Activated CD8-positive, alpha-beta T cell treated with anti-CD3 and anti-CD28 coated beads, Interleukin-2, amount 10 ng/mL, durations not matched to agents 7 days and 5 days (primary cell): Measurements from ENCODE around the gene AFF3. TPM values are rescaled to one million over a fixed set of nuclear protein-coding genes. Genes with fewer than 3 reads are reported as not detected.

ENCODE experiments used
- ATAC-seq: fragments of 150-1000 bp; cut with Tn5 transposase; one replicate; pipeline ENCODE4 v1.10.0; 2021; ENCODE audit warnings: moderate library complexity
- CTCF ChIA-PET: fragments of 350-600 bp; sonication (Branson Sonifier 250); formaldehyde crosslinking; loops from one replicate; lab custom pipeline; 2021; ENCODE audit warnings: antibody characterized with exemption; lab: Charles Lee
- POLR2A ChIA-PET: fragments of 350-600 bp; sonication (Branson Sonifier 250); formaldehyde crosslinking; loops from one replicate; lab custom pipeline; 2021; ENCODE audit warnings: antibody characterized with exemption; lab: Charles Lee
- DNase-seq: peaks from one replicate; pipeline ENCODE4 v3.0.0-alpha.2; 2020
- H3K27ac Mint-ChIP-seq: one replicate; pipeline ENCODE4 v1.8.0; 2021; ENCODE audit warnings: mild to moderate bottlenecking, mixed read lengths
- H3K27me3 Mint-ChIP-seq: one replicate; pipeline ENCODE4 v1.8.0; 2021; ENCODE audit warnings: low read depth, mixed read lengths
- H3K36me3 Mint-ChIP-seq: one replicate; pipeline ENCODE4 v1.8.0; 2021; ENCODE audit warnings: low read depth, mixed read lengths
- H3K4me1 Mint-ChIP-seq: one replicate; pipeline ENCODE4 v1.8.0; 2021; ENCODE audit warnings: low read depth, mixed read lengths
- H3K4me3 Mint-ChIP-seq: one replicate; pipeline ENCODE4 v1.8.0; 2021; ENCODE audit warnings: mild to moderate bottlenecking, mixed read lengths
- H3K9me3 Mint-ChIP-seq: one replicate; pipeline ENCODE4 v1.8.0; 2022; ENCODE audit warnings: mixed read lengths; ENCODE audit not compliant: insufficient read depth
- total RNA-seq, 2 experiments: library from RNA; stranded (reverse); gene quantifications; one replicate each; pipeline ENCODE4 v1.2.3, GENCODE V29; 2021

The AFF3 gene
- total RNA-seq, 2 experiments from 2014 or later: 7.1 to 7.9 TPM

- Mint-ChIP-seq H3K4me3 (no peak overlapping the region), H3K27me3 (peaks cover 8% of the 10 kb centered on the region), H3K36me3 (no peaks in the 10 kb centered on the region), H3K9me3 (no peaks in the 10 kb centered on the region), H3K27ac (no peak overlapping the region), H3K4me1 (no peaks in the 10 kb centered on the region)
- DNase-seq (no peak), ATAC-seq (no peak)
- ChIA-PET POLR2A (no interaction called here), CTCF (no interaction called here)
Observed at GRCh38 chr2:100036793-100037192, 105.6 kb downstream of the AFF3 start.

- no peak for ATAC-seq
- ChIA-PET POLR2A (no interaction called here), CTCF (no interaction called here)
- Mint-ChIP-seq H3K4me1 (no peaks in the 10 kb centered on the region), H3K27ac (no peak overlapping the region), H3K9me3 (no peaks in the 10 kb centered on the region), H3K36me3 (no peaks in the 10 kb centered on the region), H3K4me3 (no peak overlapping the region), H3K27me3 (peaks cover 8% of the 10 kb centered on the region)
- no peak for DNase-seq
Observed at GRCh38 chr2:100036026-100036425, 106.4 kb downstream of the AFF3 start.

- Mint-ChIP-seq H3K27ac (no peak overlapping the region), H3K4me1 (no peaks in the 10 kb centered on the region), H3K9me3 (no peaks in the 10 kb centered on the region), H3K4me3 (no peak overlapping the region), H3K36me3 (no peaks in the 10 kb centered on the region), H3K27me3 (peaks cover 8% of the 10 kb centered on the region)
- DNase-seq (no peak), ATAC-seq (no peak)
- ChIA-PET POLR2A (no interaction called here), CTCF (no interaction called here)
Observed at GRCh38 chr2:100034431-100034830, 108.0 kb downstream of the AFF3 start.

- ATAC-seq (no peak), DNase-seq (no peak)
- H3K27me3 Mint-ChIP-seq: peaks cover 8% of the 10 kb centered on the region
- CTCF ChIA-PET: no interaction called here
- H3K4me3 Mint-ChIP-seq: no peak overlapping the region
- H3K4me1 Mint-ChIP-seq: no peaks in the 10 kb centered on the region
- H3K9me3 Mint-ChIP-seq: no peaks in the 10 kb centered on the region
- POLR2A ChIA-PET: no interaction called here
- H3K36me3 Mint-ChIP-seq: no peaks in the 10 kb centered on the region
- no peak overlapping the region for H3K27ac Mint-ChIP-seq
Observed at GRCh38 chr2:100033976-100034375, 108.4 kb downstream of the AFF3 start.

- H3K4me3 Mint-ChIP-seq: no peak overlapping the region
- H3K36me3 Mint-ChIP-seq: no peaks in the 10 kb centered on the region
- ATAC-seq: no peak
- ChIA-PET CTCF (no interaction called here), POLR2A (no interaction called here)
- H3K9me3 Mint-ChIP-seq: no peaks in the 10 kb centered on the region
- peaks cover 8% of the 10 kb centered on the region for H3K27me3 Mint-ChIP-seq
- no peak for DNase-seq
- H3K27ac Mint-ChIP-seq: no peak overlapping the region
- no peaks in the 10 kb centered on the region for H3K4me1 Mint-ChIP-seq
Observed at GRCh38 chr2:100031604-100032003, 110.8 kb downstream of the AFF3 start.

GRCh38 chr2:100029460-100029859 is 112.9 kb downstream of the AFF3 start:
- Mint-ChIP-seq H3K36me3 (no peaks in the 10 kb centered on the region), H3K4me1 (no peaks in the 10 kb centered on the region), H3K4me3 (no peak overlapping the region), H3K9me3 (no peaks in the 10 kb centered on the region), H3K27me3 (no peaks in the 10 kb centered on the region), H3K27ac (no peak overlapping the region)
- CTCF ChIA-PET: no interaction called here
- ATAC-seq: no peak
- POLR2A ChIA-PET: no interaction called here
- no peak for DNase-seq

- DNase-seq (no peak), ATAC-seq (no peak)
- CTCF ChIA-PET: no interaction called here
- Mint-ChIP-seq H3K4me1 (no peaks in the 10 kb centered on the region), H3K27ac (no peak overlapping the region), H3K36me3 (no peaks in the 10 kb centered on the region), H3K27me3 (no peaks in the 10 kb centered on the region), H3K9me3 (no peaks in the 10 kb centered on the region), H3K4me3 (no peak overlapping the region)
- POLR2A ChIA-PET: no interaction called here
Observed at GRCh38 chr2:100021791-100022340, 120.5 kb downstream of the AFF3 start.

GRCh38 chr2:100019499-100019898 is 122.9 kb downstream of the AFF3 start:
- Mint-ChIP-seq H3K27ac (no peak overlapping the region), H3K4me3 (no peak overlapping the region), H3K27me3 (no peaks in the 10 kb centered on the region), H3K9me3 (no peaks in the 10 kb centered on the region), H3K36me3 (no peaks in the 10 kb centered on the region), H3K4me1 (no peaks in the 10 kb centered on the region)
- ChIA-PET POLR2A (no interaction called here), CTCF (no interaction called here)
- DNase-seq (no peak), ATAC-seq (no peak)

- peaks cover 2% of the 10 kb centered on the region for H3K27me3 Mint-ChIP-seq
- no peak overlapping the region for H3K4me3 Mint-ChIP-seq
- DNase-seq: no peak
- POLR2A ChIA-PET: interaction anchor here (0.6 kb wide), 1 partner anchor 1065 kb away, joined by 4 read pairs; no protein-coding TSS in a partner anchor
- no peaks in the 10 kb centered on the region for H3K9me3 Mint-ChIP-seq
- CTCF ChIA-PET: no interaction called here
- no peak overlapping the region for H3K27ac Mint-ChIP-seq
- no peaks in the 10 kb centered on the region for H3K36me3 Mint-ChIP-seq
- no peak for ATAC-seq
- H3K4me1 Mint-ChIP-seq: no peaks in the 10 kb centered on the region
Observed at GRCh38 chr2:100018341-100019193, 123.8 kb downstream of the AFF3 start.

- Mint-ChIP-seq H3K27me3 (peaks cover 2% of the 10 kb centered on the region), H3K4me1 (no peaks in the 10 kb centered on the region), H3K9me3 (no peaks in the 10 kb centered on the region), H3K4me3 (no peak overlapping the region), H3K27ac (no peak overlapping the region), H3K36me3 (no peaks in the 10 kb centered on the region)
- DNase-seq (no peak), ATAC-seq (no peak)
- POLR2A ChIA-PET: no interaction called here
- CTCF ChIA-PET: no interaction called here
Observed at GRCh38 chr2:100017633-100018032, 124.8 kb downstream of the AFF3 start.

GRCh38 chr2:100016756-100017155 is 125.6 kb downstream of the AFF3 start:
- no peak for ATAC-seq
- no peaks in the 10 kb centered on the region for H3K9me3 Mint-ChIP-seq
- no peaks in the 10 kb centered on the region for H3K4me1 Mint-ChIP-seq
- DNase-seq: no peak
- H3K27ac Mint-ChIP-seq: no peak overlapping the region
- ChIA-PET POLR2A (no interaction called here), CTCF (no interaction called here)
- no peaks in the 10 kb centered on the region for H3K36me3 Mint-ChIP-seq
- H3K4me3 Mint-ChIP-seq: no peak overlapping the region
- peaks cover 2% of the 10 kb centered on the region for H3K27me3 Mint-ChIP-seq

GRCh38 chr2:100015849-100016248 is 126.5 kb downstream of the AFF3 start:
- POLR2A ChIA-PET: no interaction called here
- H3K4me1 Mint-ChIP-seq: no peaks in the 10 kb centered on the region
- CTCF ChIA-PET: no interaction called here
- peaks cover 2% of the 10 kb centered on the region for H3K27me3 Mint-ChIP-seq
- H3K4me3 Mint-ChIP-seq: no peak overlapping the region
- H3K36me3 Mint-ChIP-seq: no peaks in the 10 kb centered on the region
- ATAC-seq: no peak
- H3K27ac Mint-ChIP-seq: no peak overlapping the region
- DNase-seq: no peak
- H3K9me3 Mint-ChIP-seq: no peaks in the 10 kb centered on the region
